Chondrocyte (in vitro differentiated cells): ENCODE results near the gene ZFHX3. TPM values are rescaled to one million over a fixed set of nuclear protein-coding genes. Genes with fewer than 3 reads are reported as not detected.

ENCODE experiments used
- DNase-seq: peaks from one replicate; pipeline ENCODE4 v3.0.0; 2021; ENCODE audit warnings: mixed read lengths, low spot score
- H3K27ac Mint-ChIP-seq: one replicate; pipeline ENCODE4 v1.8.0; 2021; ENCODE audit warnings: mild to moderate bottlenecking, moderate library complexity, mixed read lengths; ENCODE audit not compliant: unreplicated experiment
- H3K27me3 Mint-ChIP-seq: 2 replicates; pipeline ENCODE4 v1.8.0; 2021; ENCODE audit warnings: low read depth, mixed read lengths
- H3K36me3 Mint-ChIP-seq: 2 replicates; pipeline ENCODE4 v1.8.0; 2021; ENCODE audit warnings: low read depth, mixed read lengths
- H3K4me1 Mint-ChIP-seq: 2 replicates; pipeline ENCODE4 v1.8.0; 2021; ENCODE audit warnings: low read depth, mild to moderate bottlenecking, mixed read lengths
- H3K4me3 Mint-ChIP-seq: one replicate; pipeline ENCODE4 v1.8.0; 2021; ENCODE audit warnings: mild to moderate bottlenecking, moderate library complexity, mixed read lengths; ENCODE audit not compliant: unreplicated experiment
- H3K9me3 Mint-ChIP-seq: 2 replicates; pipeline ENCODE4 v1.8.0; 2021; ENCODE audit warnings: low read depth, mixed read lengths
- total RNA-seq: library from RNA; stranded (reverse); gene quantifications from 3 replicates; pipeline ENCODE4 v1.2.1, GENCODE V29; 2021
- TF ChIP-seq, protein P1 (sequence below): fragments of 200-600 bp; sonication (generic); IDR thresholded peaks from 2 replicates; pipeline ENCODE4 v1.5.0; 2021; ENCODE audit warnings: antibody characterized with exemption, mild to moderate bottlenecking, moderate library complexity

The ZFHX3 gene
- total RNA-seq, 1 donor from 2014 or later, result 86.8 TPM

DNA sequence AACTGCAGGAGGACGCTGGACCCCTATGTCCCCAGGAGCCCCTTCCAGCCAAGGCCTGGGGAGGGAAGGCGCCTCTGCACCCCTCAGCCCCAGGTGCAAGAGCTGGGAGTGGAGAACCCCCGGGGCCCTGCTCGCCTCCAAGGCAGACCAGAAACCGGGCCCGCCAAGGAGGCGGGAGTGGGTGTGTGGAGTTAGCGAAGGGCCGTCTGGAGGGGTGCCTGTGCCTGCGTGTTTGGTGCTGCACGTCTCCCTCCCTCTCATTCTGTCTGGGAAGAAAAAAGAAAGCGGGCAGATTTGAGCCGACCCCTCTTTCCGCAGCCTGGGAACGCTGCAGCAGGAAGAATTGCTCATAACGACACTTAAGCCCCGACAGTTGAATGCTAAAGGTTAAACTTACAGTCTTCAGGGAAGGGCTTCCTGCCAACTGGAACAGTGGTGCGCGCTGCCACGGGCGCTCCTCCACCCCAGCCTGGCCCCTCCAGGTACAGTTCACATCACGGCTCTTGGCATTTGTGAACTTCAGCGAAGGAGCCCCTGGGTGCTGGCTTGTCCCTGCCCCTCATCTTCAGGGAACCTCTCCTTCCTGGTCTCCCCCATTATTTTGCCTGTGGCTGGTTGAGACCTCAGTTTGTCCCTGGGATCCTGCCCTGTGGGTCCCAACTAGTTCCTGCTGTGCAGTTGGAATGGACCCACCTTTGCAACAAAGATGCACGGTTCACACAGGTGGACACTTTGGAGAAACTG lies 19.2 kb upstream of the ZFHX3 start:
- Mint-ChIP-seq H3K4me3 (peak overlapping the region; percentile 6), H3K27me3 (no peaks in the 10 kb centered on the region), H3K27ac (peak overlapping the region; percentile 100), H3K4me1 (peaks cover 96% of the 10 kb centered on the region), H3K36me3 (no peaks in the 10 kb centered on the region), H3K9me3 (no peaks in the 10 kb centered on the region)
- TF ChIP-seq, protein P1, sequence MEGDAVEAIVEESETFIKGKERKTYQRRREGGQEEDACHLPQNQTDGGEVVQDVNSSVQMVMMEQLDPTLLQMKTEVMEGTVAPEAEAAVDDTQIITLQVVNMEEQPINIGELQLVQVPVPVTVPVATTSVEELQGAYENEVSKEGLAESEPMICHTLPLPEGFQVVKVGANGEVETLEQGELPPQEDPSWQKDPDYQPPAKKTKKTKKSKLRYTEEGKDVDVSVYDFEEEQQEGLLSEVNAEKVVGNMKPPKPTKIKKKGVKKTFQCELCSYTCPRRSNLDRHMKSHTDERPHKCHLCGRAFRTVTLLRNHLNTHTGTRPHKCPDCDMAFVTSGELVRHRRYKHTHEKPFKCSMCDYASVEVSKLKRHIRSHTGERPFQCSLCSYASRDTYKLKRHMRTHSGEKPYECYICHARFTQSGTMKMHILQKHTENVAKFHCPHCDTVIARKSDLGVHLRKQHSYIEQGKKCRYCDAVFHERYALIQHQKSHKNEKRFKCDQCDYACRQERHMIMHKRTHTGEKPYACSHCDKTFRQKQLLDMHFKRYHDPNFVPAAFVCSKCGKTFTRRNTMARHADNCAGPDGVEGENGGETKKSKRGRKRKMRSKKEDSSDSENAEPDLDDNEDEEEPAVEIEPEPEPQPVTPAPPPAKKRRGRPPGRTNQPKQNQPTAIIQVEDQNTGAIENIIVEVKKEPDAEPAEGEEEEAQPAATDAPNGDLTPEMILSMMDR, result peak; percentile 18
- DNase-seq, result no peak

GRCh38 chr16:73066331-73066926 lies 18.5 kb upstream of the ZFHX3 start:
- no peak for DNase-seq
- peak overlapping the region; percentile 66 for H3K4me3 Mint-ChIP-seq

GRCh38 chr16:73065632-73066330 lies 17.9 kb upstream of the ZFHX3 start:
- H3K4me1 Mint-ChIP-seq, result peaks cover 96% of the 10 kb centered on the region

More at GRCh38 chr16:73066331-73066926, 18.5 kb upstream of the ZFHX3 start:
- TF ChIP-seq, protein P1, result no peak
- Mint-ChIP-seq H3K27me3 (no peaks in the 10 kb centered on the region), H3K27ac (peak overlapping the region; percentile 100), H3K36me3 (no peaks in the 10 kb centered on the region), H3K9me3 (no peaks in the 10 kb centered on the region), H3K4me1 (peaks cover 96% of the 10 kb centered on the region)

DNA sequence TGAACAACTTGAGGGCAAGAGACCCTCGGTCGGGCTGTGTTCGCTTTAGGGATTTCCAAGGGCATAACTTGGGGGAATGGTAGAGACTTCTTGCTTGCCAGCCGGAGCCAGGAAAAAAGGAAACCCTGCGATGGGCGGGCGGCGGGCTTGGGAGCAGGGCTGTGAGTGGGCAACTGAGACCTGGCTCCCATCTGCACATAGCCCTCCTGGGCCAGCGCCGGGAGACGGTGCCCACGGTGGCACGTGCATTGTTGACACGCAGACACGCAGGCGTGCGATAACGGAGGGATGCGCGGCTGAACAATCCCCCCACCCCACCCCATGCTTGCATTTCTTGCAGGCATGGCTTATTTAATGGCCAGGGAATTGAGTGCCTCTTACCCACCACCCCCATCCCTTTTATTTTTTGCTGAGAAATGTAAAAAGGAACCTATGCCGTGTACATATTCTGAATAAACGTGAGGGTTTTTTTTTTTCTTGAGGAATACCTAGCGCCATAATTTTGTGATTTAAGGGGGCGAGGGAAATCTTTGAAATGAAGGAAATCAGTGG lies 17.1 kb upstream of the ZFHX3 start:
- no peaks in the 10 kb centered on the region for H3K36me3 Mint-ChIP-seq
- no peaks in the 10 kb centered on the region for H3K27me3 Mint-ChIP-seq
- TF ChIP-seq, protein P1, result no peak
- DNase-seq, result no peak
- peak overlapping the region; percentile 66 for H3K4me3 Mint-ChIP-seq
- H3K27ac Mint-ChIP-seq, result peak overlapping the region; percentile 100
- H3K4me1 Mint-ChIP-seq, result peaks cover 96% of the 10 kb centered on the region
- H3K9me3 Mint-ChIP-seq, result no peaks in the 10 kb centered on the region

More at GRCh38 chr16:73065632-73066330, 17.9 kb upstream of the ZFHX3 start:
- TF ChIP-seq, protein P1, result no peak
- no peaks in the 10 kb centered on the region for H3K36me3 Mint-ChIP-seq
- H3K9me3 Mint-ChIP-seq, result no peaks in the 10 kb centered on the region
- H3K27me3 Mint-ChIP-seq, result no peaks in the 10 kb centered on the region
- peak overlapping the region; percentile 100 for H3K27ac Mint-ChIP-seq
- no peak for DNase-seq
- peak overlapping the region; percentile 66 for H3K4me3 Mint-ChIP-seq
